Activated T-helper 17 cell treated with anti-CD3 and anti-CD28 coated beads, Interleukin-2, amount 50 U/mL, for 72 hours (primary cell): ENCODE data around the gene PCSK1. TPM values are rescaled to one million over a fixed set of nuclear protein-coding genes. Genes with fewer than 3 reads are reported as not detected.
A peak's percentile ranks its signal among the peaks of the same experiment; 100 is the strongest.

Source experiments
- ATAC-seq: fragments of 150-1000 bp; cut with Tn5 transposase; replicated peaks from 2 replicates; pipeline ENCODE4 v1.10.0; 2021; ENCODE audit warnings: mild to moderate bottlenecking, moderate library complexity
- H3K27ac Mint-ChIP-seq: one replicate; pipeline ENCODE4 v1.8.0; 2022; ENCODE audit warnings: mixed read lengths
- H3K27me3 Mint-ChIP-seq: one replicate; pipeline ENCODE4 v1.8.0; 2022; ENCODE audit warnings: mixed read lengths
- H3K36me3 Mint-ChIP-seq: one replicate; pipeline ENCODE4 v1.8.0; 2022; ENCODE audit warnings: low read depth, mild to moderate bottlenecking, mixed read lengths
- H3K4me1 Mint-ChIP-seq: one replicate; pipeline ENCODE4 v1.8.0; 2022; ENCODE audit warnings: mixed read lengths
- H3K4me3 Mint-ChIP-seq: one replicate; pipeline ENCODE4 v1.8.0; 2022; ENCODE audit warnings: mild to moderate bottlenecking, mixed read lengths
- H3K9me3 Mint-ChIP-seq: one replicate; pipeline ENCODE4 v1.8.0; 2022; ENCODE audit warnings: mixed read lengths
- total RNA-seq, 2 donors: library from RNA; stranded (reverse); gene quantifications; one replicate each; pipeline ENCODE4 v1.2.3, GENCODE V29; 2022

PCSK1 gene
- total RNA-seq: not detected

DNA sequence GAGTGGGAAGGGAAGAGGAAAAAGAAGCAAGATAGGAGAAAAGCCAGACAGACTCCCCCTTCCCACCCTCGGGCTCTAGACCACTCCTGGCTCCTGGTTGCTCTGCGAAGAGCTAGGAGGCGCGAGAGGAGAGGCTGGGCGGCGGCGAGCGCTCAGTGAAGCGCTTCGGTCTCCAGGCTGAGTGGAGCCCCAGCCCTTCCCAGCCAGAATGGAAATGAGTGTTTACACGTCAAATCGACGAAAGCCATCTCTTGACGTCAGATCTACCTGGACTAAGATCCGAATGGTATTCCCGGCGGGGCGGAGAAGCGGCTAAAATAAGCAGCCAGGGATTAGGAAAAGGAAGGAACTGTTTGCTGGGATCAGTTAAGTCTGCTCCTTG, at the start of gene PCSK1:
TSS of gene PCSK1 (minus strand) at position 183 of the 382 bp plus-strand sequence. CDS start 206 bp downstream, outside the sequence.
- H3K27ac Mint-ChIP-seq: no peak within 1 kb of the TSS
- H3K9me3 Mint-ChIP-seq: peaks cover 9% of the 10 kb centered on the region
- H3K4me1 Mint-ChIP-seq: peaks cover 21% of the 10 kb centered on the region
- H3K4me3 Mint-ChIP-seq: no peak within 1 kb of the TSS
- H3K36me3 Mint-ChIP-seq: no peaks in the 10 kb centered on the region
- no peak for ATAC-seq
- peaks cover 76% of the 10 kb centered on the region for H3K27me3 Mint-ChIP-seq

DNA sequence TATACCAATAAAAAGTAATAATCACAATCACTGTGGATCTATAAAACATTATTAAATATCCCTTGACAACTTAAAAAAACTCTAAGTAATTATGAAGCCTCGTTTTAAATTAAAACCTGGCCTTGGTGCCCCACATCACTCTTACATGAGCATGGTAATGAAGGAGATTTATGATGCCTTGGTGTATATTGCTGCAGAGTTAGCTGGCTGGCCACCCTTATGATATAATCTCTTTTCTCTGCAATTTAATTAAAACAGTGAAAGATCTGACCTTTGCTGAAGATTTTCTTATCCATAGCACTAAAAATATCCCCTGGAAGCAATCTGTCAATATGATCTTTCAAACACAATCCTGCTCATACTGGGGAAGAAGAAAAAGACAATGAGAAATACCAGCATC, 48.8 kb upstream of the PCSK1 start:
- ATAC-seq: no peak
- Mint-ChIP-seq H3K27ac (no peak overlapping the region), H3K4me1 (no peaks in the 10 kb centered on the region), H3K4me3 (no peak overlapping the region), H3K27me3 (no peaks in the 10 kb centered on the region), H3K9me3 (no peaks in the 10 kb centered on the region), H3K36me3 (no peaks in the 10 kb centered on the region)

DNA sequence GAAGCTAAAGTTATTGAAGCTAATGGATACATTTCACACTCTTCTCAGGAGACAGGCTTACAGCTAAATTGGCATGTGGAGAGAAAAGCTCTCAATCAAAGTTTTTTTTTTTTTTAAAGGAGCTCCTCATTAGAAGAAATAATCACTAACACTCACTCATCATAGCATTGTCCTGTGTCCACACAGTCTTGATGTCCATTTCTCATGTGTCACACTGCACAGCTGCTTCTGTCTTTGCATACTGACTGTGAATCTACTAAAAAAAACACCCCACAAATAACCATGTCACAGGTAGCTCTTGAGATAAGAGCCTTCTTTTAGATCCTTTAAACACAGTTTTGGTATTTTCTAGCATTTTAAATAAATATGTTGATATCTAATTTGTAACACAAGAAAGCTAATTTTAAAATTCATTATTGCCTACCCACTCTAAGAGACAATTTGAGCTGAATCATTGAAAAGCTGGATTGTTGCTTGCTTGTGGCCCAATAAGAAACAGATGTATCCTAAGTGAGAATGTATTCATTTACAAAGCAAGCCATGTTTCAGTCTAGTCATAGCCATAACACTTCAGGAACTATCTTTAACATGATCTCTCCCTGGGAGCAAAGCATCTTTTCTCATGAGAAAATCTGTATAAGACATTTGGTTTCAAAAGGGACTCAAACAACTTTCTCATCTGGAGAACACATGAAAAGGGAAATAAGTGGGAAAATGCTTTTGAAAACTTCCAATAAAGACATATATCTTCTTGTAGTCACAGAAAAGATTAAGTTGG, 48.1 kb upstream of the PCSK1 start:
- H3K4me3 Mint-ChIP-seq: no peak overlapping the region
- no peaks in the 10 kb centered on the region for H3K36me3 Mint-ChIP-seq
- ATAC-seq: no peak
- no peaks in the 10 kb centered on the region for H3K4me1 Mint-ChIP-seq
- H3K27me3 Mint-ChIP-seq: no peaks in the 10 kb centered on the region
- no peaks in the 10 kb centered on the region for H3K9me3 Mint-ChIP-seq
- no peak overlapping the region for H3K27ac Mint-ChIP-seq

DNA sequence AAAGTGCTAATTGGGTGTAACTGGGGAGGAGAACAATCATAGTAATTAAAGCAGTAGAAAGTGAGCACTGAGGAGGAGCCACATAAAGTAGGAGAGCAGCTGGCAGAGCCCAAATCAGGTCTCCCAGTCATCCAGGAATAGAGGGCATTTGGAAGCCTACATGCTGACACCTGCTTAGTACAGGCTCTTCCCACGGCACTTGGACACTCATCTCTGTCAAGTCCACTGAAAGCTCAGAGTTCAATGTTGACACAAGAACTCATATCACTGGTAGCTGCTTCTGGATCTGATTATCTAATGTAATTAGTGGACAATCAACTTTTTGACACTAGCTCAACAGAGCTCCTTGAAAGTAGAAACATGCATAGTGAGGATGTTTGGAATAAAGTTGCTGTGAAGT, 45.9 kb upstream of the PCSK1 start:
- Mint-ChIP-seq H3K36me3 (no peaks in the 10 kb centered on the region), H3K27ac (no peak overlapping the region), H3K9me3 (no peaks in the 10 kb centered on the region), H3K4me1 (no peaks in the 10 kb centered on the region), H3K27me3 (no peaks in the 10 kb centered on the region), H3K4me3 (no peak overlapping the region)
- no peak for ATAC-seq

DNA sequence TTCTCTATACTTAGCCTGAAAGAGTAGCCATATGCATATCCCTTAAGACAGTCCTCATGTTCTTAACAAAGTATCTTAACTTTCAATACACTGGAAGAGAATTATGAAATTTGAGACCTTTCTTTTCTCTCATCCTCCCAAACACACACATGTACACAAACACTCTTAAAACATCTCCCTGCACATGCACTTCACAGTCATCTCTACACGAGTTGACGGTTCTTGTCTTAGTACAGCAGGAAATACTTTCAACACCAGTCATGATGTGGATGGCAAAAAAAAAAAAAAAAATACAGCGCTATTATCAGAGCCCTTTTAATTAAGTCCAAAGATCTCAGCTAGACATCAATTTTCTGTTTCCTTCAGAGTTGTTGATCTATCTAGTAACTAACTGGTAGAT, 43.6 kb upstream of the PCSK1 start:
- peaks cover 4% of the 10 kb centered on the region for H3K27me3 Mint-ChIP-seq

DNA sequence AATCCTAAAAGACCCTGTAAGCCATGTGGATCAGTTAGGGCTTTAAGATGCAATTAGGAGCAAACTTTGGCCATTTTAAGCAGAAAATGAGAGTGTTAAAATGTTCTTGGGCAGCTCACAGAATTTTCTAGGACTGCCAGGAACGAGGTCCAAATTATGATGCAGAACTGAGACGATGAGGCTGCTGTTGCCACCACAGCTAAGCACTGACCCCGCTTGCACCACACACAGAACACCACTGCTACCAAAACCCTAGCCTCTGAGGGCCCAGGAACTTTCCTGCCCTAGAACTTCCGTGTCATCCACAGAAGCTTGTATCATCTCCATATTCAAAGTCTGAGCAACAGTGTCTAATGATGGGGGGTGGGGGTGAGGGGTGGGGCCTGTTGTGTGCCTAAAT, 41.0 kb upstream of the PCSK1 start:
- no peaks in the 10 kb centered on the region for H3K36me3 Mint-ChIP-seq
- H3K9me3 Mint-ChIP-seq: no peaks in the 10 kb centered on the region
- H3K27me3 Mint-ChIP-seq: peaks cover 6% of the 10 kb centered on the region
- H3K4me3 Mint-ChIP-seq: no peak overlapping the region
- H3K4me1 Mint-ChIP-seq: no peaks in the 10 kb centered on the region
- ATAC-seq: no peak
- no peak overlapping the region for H3K27ac Mint-ChIP-seq

More for the DNA sequence above, 43.6 kb upstream of the PCSK1 start:
- H3K4me3 Mint-ChIP-seq: no peak overlapping the region
- H3K4me1 Mint-ChIP-seq: no peaks in the 10 kb centered on the region
- H3K27ac Mint-ChIP-seq: no peak overlapping the region
- no peaks in the 10 kb centered on the region for H3K36me3 Mint-ChIP-seq
- ATAC-seq: no peak
- H3K9me3 Mint-ChIP-seq: no peaks in the 10 kb centered on the region

DNA sequence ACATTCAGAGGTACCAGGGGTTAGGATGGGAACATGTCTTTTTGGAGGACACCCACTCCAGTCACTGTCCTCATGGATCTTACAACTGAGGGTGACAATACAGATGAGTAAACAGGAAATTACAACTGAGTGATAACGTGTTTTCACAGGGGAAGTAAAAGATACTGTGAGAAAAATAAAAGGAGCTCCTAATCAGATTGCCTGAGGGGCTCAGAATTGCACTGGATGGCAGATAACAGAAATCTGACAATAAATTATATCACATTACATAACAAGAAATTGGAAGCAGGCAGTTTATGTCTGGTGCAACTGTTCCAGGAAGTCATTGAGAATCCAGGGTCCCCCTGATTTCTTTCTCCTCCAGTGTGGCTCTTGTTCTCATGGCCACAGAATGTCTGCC, 40.1 kb upstream of the PCSK1 start:
- Mint-ChIP-seq H3K4me1 (no peaks in the 10 kb centered on the region), H3K27ac (no peak overlapping the region), H3K9me3 (no peaks in the 10 kb centered on the region), H3K36me3 (no peaks in the 10 kb centered on the region), H3K27me3 (peaks cover 11% of the 10 kb centered on the region), H3K4me3 (no peak overlapping the region)
- ATAC-seq: no peak

DNA sequence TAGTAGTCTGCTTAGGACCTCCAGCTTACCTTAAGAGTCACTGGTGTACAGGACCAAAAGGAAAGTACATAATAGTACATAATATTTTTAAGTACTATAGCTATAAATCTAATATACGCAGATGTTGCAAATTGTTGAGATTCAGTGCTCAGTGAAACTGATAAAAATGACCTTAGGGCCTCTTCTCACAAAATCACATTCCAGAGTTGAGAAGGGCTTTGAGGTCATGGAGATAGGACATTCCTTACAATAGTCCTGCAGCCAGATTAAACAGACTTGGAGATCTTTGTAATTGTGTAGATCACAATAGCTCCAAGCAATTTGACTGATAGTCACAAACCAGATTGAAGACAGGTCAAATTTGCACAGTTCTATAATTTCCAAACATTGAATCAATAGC, 37.7 kb upstream of the PCSK1 start:
- peaks cover 13% of the 10 kb centered on the region for H3K27me3 Mint-ChIP-seq
- H3K9me3 Mint-ChIP-seq: no peaks in the 10 kb centered on the region
- H3K4me3 Mint-ChIP-seq: no peak overlapping the region
- H3K27ac Mint-ChIP-seq: no peak overlapping the region
- no peaks in the 10 kb centered on the region for H3K36me3 Mint-ChIP-seq
- no peaks in the 10 kb centered on the region for H3K4me1 Mint-ChIP-seq
- ATAC-seq: no peak

DNA sequence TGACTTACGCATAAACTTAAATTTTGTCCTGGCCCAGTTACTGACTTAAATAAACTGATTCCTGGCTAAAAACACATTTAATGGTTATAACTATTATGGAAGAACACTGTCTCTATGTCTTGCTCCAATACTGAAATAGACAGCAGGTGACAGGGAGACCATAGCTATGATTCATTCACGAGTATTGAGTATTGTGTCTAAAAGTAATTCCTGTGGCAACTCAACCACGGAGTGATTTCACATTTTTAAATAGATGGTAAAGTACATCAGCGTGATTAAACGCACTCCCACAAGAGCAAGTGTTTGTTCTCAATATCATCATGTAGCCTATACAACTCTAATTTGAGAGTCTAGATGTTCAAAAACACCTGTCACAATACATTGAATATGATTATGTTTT, 35.9 kb upstream of the PCSK1 start:
- no peak overlapping the region for H3K27ac Mint-ChIP-seq
- no peaks in the 10 kb centered on the region for H3K9me3 Mint-ChIP-seq
- H3K27me3 Mint-ChIP-seq: peaks cover 13% of the 10 kb centered on the region
- H3K4me3 Mint-ChIP-seq: no peak overlapping the region
- no peaks in the 10 kb centered on the region for H3K4me1 Mint-ChIP-seq
- no peaks in the 10 kb centered on the region for H3K36me3 Mint-ChIP-seq
- no peak for ATAC-seq

DNA sequence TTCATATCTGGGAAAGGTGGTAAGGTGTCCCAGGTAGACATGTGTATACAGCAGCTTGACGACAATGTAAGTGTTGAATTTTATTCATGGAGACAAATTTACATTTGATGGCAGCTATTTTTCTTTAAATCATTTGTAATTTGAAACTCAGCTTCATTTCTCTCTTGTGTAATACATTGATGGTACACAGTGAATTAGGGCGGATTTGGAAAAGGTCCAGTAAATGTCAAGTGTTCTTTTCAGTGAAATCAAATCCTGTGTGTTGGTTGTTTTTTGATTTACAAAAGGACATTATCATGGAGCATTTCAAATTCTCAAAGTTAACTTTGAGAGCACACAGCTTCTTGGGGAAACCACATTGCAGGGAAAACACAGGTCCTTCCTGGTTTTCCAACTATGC, 30.0 kb upstream of the PCSK1 start:
- H3K27me3 Mint-ChIP-seq: peaks cover 2% of the 10 kb centered on the region
- no peaks in the 10 kb centered on the region for H3K36me3 Mint-ChIP-seq
- H3K9me3 Mint-ChIP-seq: no peaks in the 10 kb centered on the region
- H3K27ac Mint-ChIP-seq: no peak overlapping the region
- H3K4me1 Mint-ChIP-seq: no peaks in the 10 kb centered on the region
- no peak overlapping the region for H3K4me3 Mint-ChIP-seq
- no peak for ATAC-seq

DNA sequence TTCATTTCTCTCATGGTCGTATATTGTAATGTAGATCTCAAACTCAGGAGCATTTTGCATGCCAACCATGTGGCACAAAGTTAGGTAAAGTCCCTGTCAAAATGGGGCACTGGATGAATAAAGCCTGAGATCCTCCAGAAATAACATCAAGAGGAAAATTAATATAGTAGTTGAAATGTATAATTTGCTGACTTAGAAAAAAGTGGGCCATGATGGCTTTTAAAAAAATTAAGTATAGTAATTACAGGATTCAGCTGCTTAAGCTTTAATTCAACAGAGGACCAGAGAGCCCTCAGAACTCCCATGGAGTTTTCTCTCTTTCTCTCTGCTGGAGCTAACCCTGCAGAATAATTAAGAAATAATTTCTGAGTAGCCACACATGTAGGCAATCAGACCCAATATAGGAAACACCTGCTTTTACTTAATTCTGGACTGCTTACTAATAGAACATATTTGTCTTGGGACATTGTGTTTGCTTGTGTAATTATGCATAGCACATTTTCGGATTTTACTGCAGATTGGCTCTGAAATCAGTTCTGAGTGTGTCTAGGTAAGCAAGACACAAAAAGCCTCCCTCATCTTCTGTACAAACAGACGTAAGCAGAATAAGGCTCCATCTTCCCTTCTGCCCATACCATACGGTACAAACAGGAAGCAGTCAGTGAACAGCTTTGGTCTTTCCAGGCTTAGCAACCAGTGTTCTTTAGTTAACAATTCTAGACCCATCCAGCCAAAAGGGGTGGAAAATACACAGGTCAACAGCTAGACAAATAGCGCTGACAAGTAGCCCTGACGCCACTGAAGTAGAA, 26.5 kb upstream of the PCSK1 start:
- Mint-ChIP-seq H3K27ac (no peak overlapping the region), H3K4me1 (peaks cover 4% of the 10 kb centered on the region), H3K4me3 (no peak overlapping the region), H3K9me3 (peaks cover 5% of the 10 kb centered on the region), H3K27me3 (no peaks in the 10 kb centered on the region), H3K36me3 (no peaks in the 10 kb centered on the region)
- no peak for ATAC-seq

DNA sequence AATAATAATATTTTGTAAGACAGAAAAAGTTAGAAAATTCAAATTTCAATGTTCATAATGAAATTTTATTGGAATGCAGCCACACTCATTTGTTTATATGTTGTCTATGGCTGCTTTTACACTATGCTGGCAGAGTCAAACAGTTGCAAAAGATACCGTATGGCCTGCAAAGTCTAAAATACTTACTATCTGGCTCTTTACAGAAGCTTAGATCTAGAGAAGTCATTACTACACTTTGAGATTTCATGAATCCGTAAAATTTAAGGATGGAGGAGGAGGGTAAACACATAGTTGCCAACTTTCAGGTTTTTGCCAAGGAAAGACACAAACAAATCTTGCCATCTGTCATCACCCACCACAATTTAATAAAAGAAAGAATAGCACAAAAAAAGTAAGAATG, 25.1 kb upstream of the PCSK1 start:
- Mint-ChIP-seq H3K27ac (no peak overlapping the region), H3K9me3 (peaks cover 5% of the 10 kb centered on the region), H3K4me1 (peaks cover 4% of the 10 kb centered on the region), H3K27me3 (no peaks in the 10 kb centered on the region), H3K4me3 (no peak overlapping the region), H3K36me3 (no peaks in the 10 kb centered on the region)
- no peak for ATAC-seq

DNA sequence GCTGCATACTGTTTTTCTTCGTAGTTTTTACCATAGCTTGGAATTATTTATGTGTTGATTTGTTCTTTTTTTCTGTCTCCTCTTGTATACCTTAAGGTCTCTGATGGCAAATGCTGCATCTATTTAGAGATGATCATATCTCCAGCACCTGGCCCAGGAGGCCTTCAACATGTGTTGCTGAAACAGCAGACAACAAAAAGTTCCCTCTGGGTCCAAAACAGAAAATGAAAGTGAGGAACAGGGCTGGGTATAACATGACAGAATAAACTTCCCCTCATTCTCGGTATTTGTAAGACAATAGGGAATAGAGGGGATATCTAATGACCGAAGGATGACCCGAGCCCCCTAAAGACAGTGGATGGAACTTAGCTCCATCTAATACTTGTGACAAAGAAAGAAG, 22.7 kb upstream of the PCSK1 start:
- H3K27ac Mint-ChIP-seq: no peak overlapping the region
- no peak overlapping the region for H3K4me3 Mint-ChIP-seq
- no peaks in the 10 kb centered on the region for H3K27me3 Mint-ChIP-seq
- peaks cover 5% of the 10 kb centered on the region for H3K9me3 Mint-ChIP-seq
- H3K36me3 Mint-ChIP-seq: no peaks in the 10 kb centered on the region
- H3K4me1 Mint-ChIP-seq: peaks cover 4% of the 10 kb centered on the region
- ATAC-seq: no peak

DNA sequence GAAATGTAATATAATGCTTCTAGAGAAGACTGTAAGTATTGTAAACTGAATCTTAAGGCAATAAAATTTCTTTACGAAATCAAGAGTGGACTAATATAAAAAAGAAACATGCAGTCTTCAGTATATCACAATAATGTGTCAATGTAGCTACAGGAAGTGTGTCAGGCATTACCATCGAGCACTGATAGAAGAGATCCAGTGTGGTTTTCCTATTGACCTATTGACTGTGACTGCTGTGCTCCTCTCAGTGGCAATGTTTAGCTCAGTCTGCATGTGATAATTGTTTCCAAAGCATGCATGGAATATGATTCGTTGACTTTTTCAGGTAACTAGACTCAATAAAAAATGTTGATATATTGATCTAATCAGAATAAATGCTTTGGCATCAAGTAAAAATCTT, 20.3 kb upstream of the PCSK1 start:
- H3K27me3 Mint-ChIP-seq: peaks cover 7% of the 10 kb centered on the region
- H3K36me3 Mint-ChIP-seq: no peaks in the 10 kb centered on the region
- H3K4me1 Mint-ChIP-seq: peaks cover 4% of the 10 kb centered on the region
- no peak overlapping the region for H3K4me3 Mint-ChIP-seq
- peaks cover 5% of the 10 kb centered on the region for H3K9me3 Mint-ChIP-seq
- peak; percentile 55 for ATAC-seq
- no peak overlapping the region for H3K27ac Mint-ChIP-seq

DNA sequence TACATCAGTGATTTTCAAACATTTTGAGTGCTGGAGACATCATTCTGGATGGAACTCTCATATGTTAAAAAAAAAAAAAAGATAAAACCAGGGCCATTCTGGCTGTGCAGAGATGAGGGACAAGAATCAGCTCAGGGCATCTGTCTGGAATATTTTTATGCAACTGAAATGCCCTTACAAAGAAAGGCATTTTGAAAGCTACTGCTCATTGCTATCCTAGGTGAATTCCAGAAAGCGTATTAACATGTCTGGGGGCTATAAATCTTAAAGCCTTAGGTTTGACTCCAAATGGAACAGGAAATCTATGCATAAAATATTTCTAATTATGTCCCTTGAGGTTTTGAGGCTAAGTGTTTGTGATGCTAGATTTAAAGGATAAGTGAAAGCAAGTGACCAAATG, 14.9 kb upstream of the PCSK1 start:
- no peaks in the 10 kb centered on the region for H3K4me1 Mint-ChIP-seq
- no peaks in the 10 kb centered on the region for H3K9me3 Mint-ChIP-seq
- ATAC-seq: no peak
- H3K36me3 Mint-ChIP-seq: no peaks in the 10 kb centered on the region
- H3K4me3 Mint-ChIP-seq: no peak overlapping the region
- peaks cover 31% of the 10 kb centered on the region for H3K27me3 Mint-ChIP-seq
- no peak overlapping the region for H3K27ac Mint-ChIP-seq
